Mammary microvascular endothelial cell (primary cell): ENCODE results near the gene INS. TPM values are rescaled to one million over a fixed set of nuclear protein-coding genes. Genes with fewer than 3 reads are reported as not detected.

Experiments used
- total RNA-seq: library from RNA; depleted of rRNA; stranded (reverse); fragments of >200 nt; gene quantifications from 2 replicates; pipeline ENCODE4 v1.2.3, GENCODE V29; 2015

INS gene
- total RNA-seq, result not detected in 2 replicates

DNA sequence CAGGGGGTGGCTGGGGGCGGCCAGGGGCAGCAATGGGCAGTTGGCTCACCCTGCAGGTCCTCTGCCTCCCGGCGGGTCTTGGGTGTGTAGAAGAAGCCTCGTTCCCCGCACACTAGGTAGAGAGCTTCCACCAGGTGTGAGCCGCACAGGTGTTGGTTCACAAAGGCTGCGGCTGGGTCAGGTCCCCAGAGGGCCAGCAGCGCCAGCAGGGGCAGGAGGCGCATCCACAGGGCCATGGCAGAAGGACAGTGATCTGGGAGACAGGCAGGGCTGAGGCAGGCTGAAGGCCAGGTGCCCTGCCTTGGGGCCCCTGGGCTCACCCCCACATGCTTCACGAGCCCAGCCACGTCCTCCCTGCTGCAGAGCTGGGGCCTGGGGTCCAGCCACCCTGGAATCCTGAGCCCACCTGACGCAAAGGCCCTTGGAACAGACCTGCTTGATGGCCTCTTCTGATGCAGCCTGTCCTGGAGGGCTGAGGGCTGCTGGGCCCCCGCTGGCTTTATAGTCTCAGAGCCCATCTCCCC lies at the start of gene INS:
TSS of gene INS (minus strand) at position 474 of the 524 bp plus-strand sequence. CDS start at position 236, 238 bp downstream.

DNA sequence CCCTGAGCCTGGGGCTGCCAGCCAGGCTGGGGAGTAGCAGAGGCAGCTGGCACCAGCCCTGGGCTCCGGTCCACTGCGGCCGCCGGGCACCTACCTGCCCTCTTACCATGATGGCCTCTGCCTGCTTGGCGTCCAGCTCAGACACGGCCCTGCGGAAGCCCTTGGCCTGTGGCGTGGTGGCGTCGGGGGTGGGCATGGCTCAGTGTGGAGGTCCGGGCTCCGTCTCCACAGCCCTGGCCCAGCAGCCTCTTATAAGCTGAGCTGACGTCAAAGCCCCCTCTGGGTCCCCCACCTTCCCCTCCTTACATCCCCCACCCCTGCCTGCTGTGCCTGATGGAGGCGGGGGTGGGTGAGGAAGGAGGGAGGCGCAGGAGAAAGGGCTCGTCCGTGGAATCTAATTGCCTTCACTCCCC lies 10.6 kb upstream of the INS start, which contains the start of gene TH:
TSS of gene TH (minus strand) at position 225 of the 413 bp plus-strand sequence. CDS start at position 196, 29 bp downstream.

DNA sequence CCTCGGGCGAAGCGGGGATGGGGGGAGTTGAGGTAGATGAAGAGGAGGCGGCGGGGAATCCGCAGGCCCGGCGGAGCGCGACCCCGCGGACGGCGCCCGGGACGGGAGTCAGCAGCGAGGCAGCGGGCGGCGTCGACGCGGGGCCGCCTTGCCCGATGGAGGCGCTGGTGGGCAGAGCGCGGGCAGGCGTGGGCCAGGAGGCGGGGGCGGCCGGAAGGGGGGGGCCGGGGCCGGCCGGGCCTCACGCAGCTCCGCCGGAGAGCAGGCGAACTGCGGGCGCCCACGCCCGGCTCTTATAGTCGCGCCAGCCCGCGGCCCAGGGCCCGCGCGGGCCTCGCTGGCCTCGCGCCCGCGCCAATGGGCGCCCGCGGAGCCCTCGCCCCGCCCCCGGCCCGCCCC lies 21.9 kb downstream of the INS start, which contains the start of gene IGF2:
TSS of gene IGF2 (minus strand) at position 267 of the 399 bp plus-strand sequence. CDS start 3,866 bp downstream, outside the sequence.

Other genes with a start within 250 kb of the INS start
- gene TNNT3, start 241.5 kb downstream of the INS start, total RNA-seq, result not detected in 2 replicates
- gene MRPL23, start 213.9 kb downstream of the INS start, total RNA-seq, result 95.2 and 101 TPM in 2 replicates
- 6.5 and 9.7 TPM in 2 replicates for gene H19, start 163.4 kb downstream of the INS start, total RNA-seq
- gene IGF2, start 21.8 kb downstream of the INS start, total RNA-seq, result 0.40 and 1.1 TPM in 2 replicates
- gene TH, start 10.6 kb upstream of the INS start, total RNA-seq, result 0.20 TPM in 1 of 2 replicates, not detected in the other
- not detected in 2 replicates for gene ASCL2, start 109.4 kb upstream of the INS start, total RNA-seq
- not detected in 2 replicates for gene C11orf21, start 140.7 kb upstream of the INS start, total RNA-seq
- not detected in 2 replicates for gene TSPAN32, start 140.8 kb upstream of the INS start, total RNA-seq
- gene CD81, start 216.1 kb upstream of the INS start, total RNA-seq, result 259 and 308 TPM in 2 replicates
- gene TSSC4, start 239.5 kb upstream of the INS start, total RNA-seq, result 46.5 and 53.6 TPM in 2 replicates